ENCODE results near the gene ELK4. TPM values are rescaled to one million over a fixed set of nuclear protein-coding genes. Genes with fewer than 3 reads are reported as not detected.

ELK4 gene
- total RNA-seq, 1 experiment from 2014 or later: 16.5 TPM

GRCh38 chr1:205667909-205668643 is 36.3 kb upstream of the ELK4 start:
- Histone ChIP-seq H3K4me3 (no peak overlapping the region), H3K9me3 (no peaks in the 10 kb centered on the region)

DNA sequence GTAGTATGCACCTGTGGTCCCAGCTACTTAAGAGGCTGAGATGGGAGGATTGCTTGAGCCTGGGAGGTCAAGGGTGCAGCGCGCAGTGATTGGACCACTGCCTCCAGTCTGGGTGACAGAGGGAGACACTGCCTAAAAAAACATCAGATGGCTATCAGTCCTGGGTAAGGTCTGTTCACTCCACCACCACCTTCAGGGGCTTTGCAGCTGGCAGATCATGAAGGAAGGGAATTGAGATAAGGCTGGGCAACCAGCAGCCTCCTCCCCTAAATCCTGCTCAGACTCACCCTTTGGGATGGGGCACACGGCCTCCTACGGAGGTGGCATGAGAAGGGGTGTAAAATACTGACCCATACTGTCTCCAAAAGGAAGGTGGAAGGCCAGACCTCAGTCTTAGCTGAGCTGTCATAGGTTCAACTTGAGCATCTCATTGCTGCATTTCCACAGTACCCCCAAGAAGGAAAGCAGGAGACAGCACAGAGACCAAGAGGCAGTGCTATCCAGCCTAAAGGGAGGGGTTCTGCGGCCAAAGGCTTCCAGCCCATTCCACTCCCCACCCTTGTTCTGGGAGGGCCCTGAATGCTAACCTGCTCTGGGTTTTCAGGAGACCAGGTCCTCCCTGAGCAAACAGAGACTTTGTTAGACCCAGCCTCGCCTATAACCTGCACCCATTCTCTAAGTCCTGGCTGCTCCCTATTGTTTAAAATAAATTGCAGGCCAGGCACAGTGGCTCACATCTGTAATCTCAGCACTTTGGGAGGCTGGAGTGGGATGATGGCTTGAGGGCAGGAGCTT is 34.8 kb upstream of the ELK4 start:
- no peak for DNase-seq
- Histone ChIP-seq H3K9me3 (no peaks in the 10 kb centered on the region), H3K4me3 (no peak overlapping the region), H3K36me3 (no peaks in the 10 kb centered on the region), H3K27me3 (no peaks in the 10 kb centered on the region)

More at GRCh38 chr1:205667909-205668643, 36.3 kb upstream of the ELK4 start:
- H3K36me3 ChIP-seq: no peaks in the 10 kb centered on the region
- H3K27me3 ChIP-seq: no peaks in the 10 kb centered on the region
- no peak for DNase-seq

- no peak for DNase-seq
- Histone ChIP-seq H3K4me3 (no peak overlapping the region), H3K27me3 (no peaks in the 10 kb centered on the region), H3K36me3 (no peaks in the 10 kb centered on the region), H3K9me3 (no peaks in the 10 kb centered on the region)
These were observed 33.6 kb upstream of the ELK4 start for GRCh38 chr1:205665201-205666045.

GRCh38 chr1:205664399-205665017 is 32.7 kb upstream of the ELK4 start:
- no peaks in the 10 kb centered on the region for H3K36me3 ChIP-seq
- DNase-seq: peak; percentile 18
- no peak overlapping the region for H3K4me3 ChIP-seq
- H3K27me3 ChIP-seq: no peaks in the 10 kb centered on the region
- no peaks in the 10 kb centered on the region for H3K9me3 ChIP-seq

- Histone ChIP-seq H3K4me3 (no peak overlapping the region), H3K9me3 (no peaks in the 10 kb centered on the region), H3K36me3 (no peaks in the 10 kb centered on the region), H3K27me3 (no peaks in the 10 kb centered on the region)
- no peak for DNase-seq
These were observed 31.6 kb upstream of the ELK4 start for GRCh38 chr1:205663286-205663936.

DNA sequence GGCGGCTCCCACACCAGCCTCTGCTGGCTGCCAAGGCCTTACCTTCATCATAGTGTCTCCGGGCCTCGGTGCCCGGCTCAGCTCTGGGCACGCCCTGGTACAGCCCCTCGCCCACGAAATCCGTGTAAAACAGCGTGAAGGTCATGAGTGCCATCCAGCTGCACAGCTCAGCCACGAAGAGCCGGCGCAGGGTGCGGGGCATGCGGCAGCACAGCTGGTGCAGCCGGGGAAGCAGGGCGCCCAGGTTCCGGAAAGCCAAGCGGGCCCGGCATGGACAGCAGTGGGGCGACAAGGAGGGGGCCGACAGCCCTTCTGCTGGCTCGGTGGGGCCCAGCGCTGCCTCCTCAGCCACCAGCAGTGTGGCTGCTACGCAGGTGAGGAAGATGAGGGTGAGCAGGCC is 31.0 kb upstream of the ELK4 start:
- no peaks in the 10 kb centered on the region for H3K9me3 ChIP-seq
- no peak overlapping the region for H3K4me3 ChIP-seq
- DNase-seq: no peak
- H3K27me3 ChIP-seq: no peaks in the 10 kb centered on the region
- H3K36me3 ChIP-seq: no peaks in the 10 kb centered on the region

- no peak overlapping the region for H3K4me3 ChIP-seq
- H3K9me3 ChIP-seq: no peaks in the 10 kb centered on the region
- no peak for DNase-seq
- H3K27me3 ChIP-seq: no peaks in the 10 kb centered on the region
- H3K36me3 ChIP-seq: no peaks in the 10 kb centered on the region
These were observed 30.4 kb upstream of the ELK4 start for GRCh38 chr1:205662135-205662738.

DNA sequence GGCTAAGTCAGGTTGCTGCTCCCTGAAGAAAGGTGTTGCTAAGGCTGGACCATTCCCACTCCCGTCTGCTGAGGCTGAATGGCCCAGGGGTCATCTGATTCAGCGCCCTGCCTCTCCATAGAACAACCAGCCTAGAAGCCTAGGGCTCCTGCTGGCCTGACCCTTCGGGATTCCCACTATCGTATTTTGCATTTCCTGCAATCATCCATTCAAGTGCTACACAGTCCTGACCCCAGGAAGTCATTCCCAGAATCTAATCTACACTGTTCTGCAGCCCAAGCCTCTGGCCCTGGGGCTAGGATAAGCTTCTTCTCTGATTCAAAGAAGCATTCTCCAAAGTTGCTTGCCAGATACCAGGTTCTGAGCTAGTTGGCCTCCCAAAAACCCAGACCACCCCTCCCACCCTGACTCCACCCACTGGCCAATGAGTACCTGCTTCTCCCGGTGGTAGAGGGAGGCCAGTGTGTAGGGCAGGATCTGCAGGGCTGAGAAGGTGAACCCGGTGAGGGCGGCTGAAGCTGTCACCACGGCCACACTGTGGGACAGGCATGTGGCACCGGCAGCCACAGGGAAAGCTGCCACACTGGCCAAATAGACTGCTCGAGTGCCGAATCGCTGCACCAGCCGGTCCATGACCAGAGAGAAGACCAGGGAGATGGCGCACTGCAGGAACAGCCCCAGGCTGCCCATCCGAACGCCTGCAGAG is 29.8 kb upstream of the ELK4 start:
- no peak for DNase-seq
- no peaks in the 10 kb centered on the region for H3K9me3 ChIP-seq

DNA sequence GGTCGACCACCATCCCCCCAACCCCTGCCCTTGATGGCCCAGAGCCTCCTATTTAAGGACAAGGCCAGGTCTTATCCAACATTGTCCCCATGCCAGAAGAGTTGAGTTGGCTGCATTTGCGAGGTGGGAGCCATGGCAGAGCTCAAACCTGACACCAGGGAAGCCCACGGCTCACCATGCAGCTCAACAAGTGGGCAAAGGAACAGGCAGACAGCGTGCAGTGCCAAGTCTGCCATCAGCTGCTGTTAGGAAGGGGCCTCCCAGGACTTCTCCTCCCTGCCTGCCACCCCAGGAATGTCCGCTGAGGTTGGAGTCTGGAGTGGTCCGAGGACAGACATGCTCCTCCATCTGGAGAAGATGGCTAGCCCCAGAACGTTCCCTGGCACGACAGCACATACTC is 28.6 kb upstream of the ELK4 start:
- H3K9me3 ChIP-seq: no peaks in the 10 kb centered on the region

More for the DNA sequence above, 29.8 kb upstream of the ELK4 start:
- Histone ChIP-seq H3K36me3 (no peaks in the 10 kb centered on the region), H3K27me3 (no peaks in the 10 kb centered on the region), H3K4me3 (no peak overlapping the region)

DNA sequence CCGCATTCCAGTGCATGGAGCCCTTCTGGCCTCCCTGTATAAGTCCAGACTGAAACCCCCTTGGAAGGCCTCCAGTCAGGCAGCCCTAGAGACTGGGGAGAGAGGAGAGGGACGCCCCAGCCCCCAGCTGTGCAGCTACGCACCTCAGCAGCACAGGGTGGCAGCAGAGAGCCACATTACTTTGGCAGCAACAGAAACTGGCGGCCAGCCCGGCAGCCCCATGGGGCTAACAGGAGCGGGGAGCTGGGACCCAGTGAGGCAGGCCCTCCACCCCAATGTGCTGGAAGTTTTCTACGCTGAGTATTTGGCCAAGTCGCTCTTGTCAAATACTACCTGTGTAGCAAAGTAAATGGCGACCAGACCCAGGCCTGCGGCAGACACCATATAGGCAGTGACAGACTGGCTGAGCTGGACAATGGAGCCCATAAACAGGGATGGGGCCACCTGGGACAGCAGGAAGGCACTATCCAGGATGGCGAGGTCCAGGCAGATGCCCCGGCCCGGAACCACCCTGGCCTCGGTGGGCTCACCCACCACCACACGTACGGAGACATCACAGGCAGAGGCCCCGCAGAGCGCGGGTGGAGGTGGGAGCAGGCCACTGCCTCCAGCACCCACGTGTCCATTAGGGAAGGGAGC is 27.3 kb upstream of the ELK4 start:
- no peaks in the 10 kb centered on the region for H3K36me3 ChIP-seq
- H3K9me3 ChIP-seq: no peaks in the 10 kb centered on the region
- DNase-seq: peak; percentile 71
- no peak overlapping the region for H3K4me3 ChIP-seq
- no peaks in the 10 kb centered on the region for H3K27me3 ChIP-seq

More for the DNA sequence above, 28.6 kb upstream of the ELK4 start:
- DNase-seq: no peak
- Histone ChIP-seq H3K4me3 (no peak overlapping the region), H3K36me3 (no peaks in the 10 kb centered on the region), H3K27me3 (no peaks in the 10 kb centered on the region)

- H3K36me3 ChIP-seq: no peaks in the 10 kb centered on the region
- no peak overlapping the region for H3K4me3 ChIP-seq
- H3K27me3 ChIP-seq: no peaks in the 10 kb centered on the region
- peak; percentile 70 for DNase-seq
- no peaks in the 10 kb centered on the region for H3K9me3 ChIP-seq
These were observed 24.4 kb upstream of the ELK4 start for GRCh38 chr1:205656236-205656635.

DNA sequence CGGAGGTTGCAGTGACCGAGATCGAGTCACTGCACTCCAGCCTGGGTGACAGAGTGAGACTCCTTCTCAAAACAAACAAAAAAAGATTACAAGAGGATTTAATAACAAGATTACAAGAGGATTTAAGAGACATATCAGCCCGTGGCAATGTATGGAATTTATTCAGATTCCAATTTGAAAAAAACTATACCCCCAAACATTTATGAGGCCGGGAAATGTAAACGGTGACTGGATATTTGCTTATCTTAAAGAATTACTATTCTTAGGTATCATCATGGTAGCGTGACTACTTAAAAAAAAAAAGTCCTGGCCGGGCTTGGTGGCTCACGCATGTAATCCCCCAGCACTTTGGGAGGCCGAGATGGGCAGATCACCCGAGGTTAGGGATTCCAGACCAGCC is 21.2 kb upstream of the ELK4 start:
- DNase-seq: peak; percentile 39
- Histone ChIP-seq H3K36me3 (no peaks in the 10 kb centered on the region), H3K9me3 (no peaks in the 10 kb centered on the region), H3K4me3 (no peak overlapping the region), H3K27me3 (no peaks in the 10 kb centered on the region)

GRCh38 chr1:205650241-205650640 is 18.4 kb upstream of the ELK4 start:
- DNase-seq: no peak
- Histone ChIP-seq H3K9me3 (no peaks in the 10 kb centered on the region), H3K27me3 (no peaks in the 10 kb centered on the region), H3K4me3 (no peak overlapping the region), H3K36me3 (no peaks in the 10 kb centered on the region)

DNA sequence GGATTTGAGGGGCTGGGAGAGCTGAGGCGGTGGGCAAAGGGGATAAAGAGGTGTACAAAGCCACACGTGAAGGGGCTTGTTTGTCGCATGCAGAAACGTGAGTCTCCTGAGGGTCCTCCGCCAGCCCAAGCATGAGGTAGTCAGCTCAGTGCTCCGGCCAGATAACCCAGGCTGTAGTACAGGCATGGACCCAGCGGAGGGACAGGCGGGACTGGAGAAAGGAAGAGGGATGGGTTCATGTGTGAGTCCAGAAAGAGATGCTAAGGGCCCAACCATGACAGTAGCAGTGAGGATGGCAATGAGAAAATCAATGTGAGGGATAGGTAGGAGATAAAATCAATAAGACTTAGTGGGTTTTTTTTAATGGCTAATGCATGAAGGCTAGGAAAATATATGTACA is 13.7 kb upstream of the ELK4 start:
- Histone ChIP-seq H3K27me3 (no peaks in the 10 kb centered on the region), H3K9me3 (no peaks in the 10 kb centered on the region), H3K4me3 (no peak overlapping the region), H3K36me3 (no peaks in the 10 kb centered on the region)
- no peak for DNase-seq
